ENCODE results near the gene MMEL1. TPM values are rescaled to one million over a fixed set of nuclear protein-coding genes. Genes with fewer than 3 reads are reported as not detected.
"Not testable (repeated sequence)": the region's sequence is repeated elsewhere in the genome, so short reads cannot be mapped to it uniquely, and the experiment has no call there.

The MMEL1 gene
- total RNA-seq, 1 experiment from 2014 or later = 0.46 TPM

DNA sequence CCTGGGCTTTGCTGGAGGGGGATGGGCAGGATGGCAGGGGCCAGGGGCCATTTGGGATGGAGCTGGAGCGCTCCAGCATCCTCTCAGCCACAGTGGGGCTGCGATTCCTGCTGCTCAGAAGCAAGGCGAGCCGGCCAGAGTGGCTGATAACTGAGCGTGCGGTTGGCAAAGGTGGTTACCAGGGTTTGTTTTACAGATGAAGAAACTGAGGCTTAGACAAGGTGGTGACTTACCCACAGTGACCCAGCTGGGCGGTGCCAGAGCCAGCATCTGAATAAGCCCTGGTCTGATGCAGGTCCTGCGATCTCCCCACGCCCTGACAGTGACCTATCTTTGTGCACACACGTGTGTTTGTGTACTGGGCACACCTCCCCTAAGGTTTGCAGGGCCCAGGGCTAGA lies 52.1 kb downstream of the MMEL1 start:
- H3K36me3 ChIP-seq (ENCODE audit: control insufficient read depth, insufficient read depth, low read length) = no peaks in the 10 kb centered on the region; the same call in 1 of the 2 replicates
- DNase-seq (ENCODE audit: low read depth, low spot score) (no peak), ATAC-seq (no peak)
- in situ Hi-C loops (cut with HindIII; ENCODE audit: low pct_unique_long_range_greater_than_20kb, low sequenced_read_pairs) (no loop called here), intact Hi-C loops (cut with micrococcal nuclease; ENCODE audit: unreplicated experiment) (no loop called here)
- H3K4me1 ChIP-seq (ENCODE audit: control insufficient read depth, insufficient read depth, low read length) = peaks cover 17% of the 10 kb centered on the region
- TF ChIP-seq, protein P1, sequence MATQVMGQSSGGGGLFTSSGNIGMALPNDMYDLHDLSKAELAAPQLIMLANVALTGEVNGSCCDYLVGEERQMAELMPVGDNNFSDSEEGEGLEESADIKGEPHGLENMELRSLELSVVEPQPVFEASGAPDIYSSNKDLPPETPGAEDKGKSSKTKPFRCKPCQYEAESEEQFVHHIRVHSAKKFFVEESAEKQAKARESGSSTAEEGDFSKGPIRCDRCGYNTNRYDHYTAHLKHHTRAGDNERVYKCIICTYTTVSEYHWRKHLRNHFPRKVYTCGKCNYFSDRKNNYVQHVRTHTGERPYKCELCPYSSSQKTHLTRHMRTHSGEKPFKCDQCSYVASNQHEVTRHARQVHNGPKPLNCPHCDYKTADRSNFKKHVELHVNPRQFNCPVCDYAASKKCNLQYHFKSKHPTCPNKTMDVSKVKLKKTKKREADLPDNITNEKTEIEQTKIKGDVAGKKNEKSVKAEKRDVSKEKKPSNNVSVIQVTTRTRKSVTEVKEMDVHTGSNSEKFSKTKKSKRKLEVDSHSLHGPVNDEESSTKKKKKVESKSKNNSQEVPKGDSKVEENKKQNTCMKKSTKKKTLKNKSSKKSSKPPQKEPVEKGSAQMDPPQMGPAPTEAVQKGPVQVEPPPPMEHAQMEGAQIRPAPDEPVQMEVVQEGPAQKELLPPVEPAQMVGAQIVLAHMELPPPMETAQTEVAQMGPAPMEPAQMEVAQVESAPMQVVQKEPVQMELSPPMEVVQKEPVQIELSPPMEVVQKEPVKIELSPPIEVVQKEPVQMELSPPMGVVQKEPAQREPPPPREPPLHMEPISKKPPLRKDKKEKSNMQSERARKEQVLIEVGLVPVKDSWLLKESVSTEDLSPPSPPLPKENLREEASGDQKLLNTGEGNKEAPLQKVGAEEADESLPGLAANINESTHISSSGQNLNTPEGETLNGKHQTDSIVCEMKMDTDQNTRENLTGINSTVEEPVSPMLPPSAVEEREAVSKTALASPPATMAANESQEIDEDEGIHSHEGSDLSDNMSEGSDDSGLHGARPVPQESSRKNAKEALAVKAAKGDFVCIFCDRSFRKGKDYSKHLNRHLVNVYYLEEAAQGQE (IDR thresholded peaks at IDR 0.05; ENCODE audit: insufficient read depth in 1 of 2, low read depth in 2 of 2, low read length in 1 of 2) = no peak
- TF ChIP-seq TCF7L2 (IDR thresholded peaks at IDR 0.05; ENCODE audit: low read depth, low read length) (no peak), SIN3A (IDR thresholded peaks at IDR 0.05; ENCODE audit: borderline replicate concordance, insufficient read depth, low read depth, low read length) (no peak), POLR2AphosphoS5 (IDR thresholded peaks at IDR 0.05; ENCODE audit: low read depth, low read length) (no peak)
- TF ChIP-seq, protein P2, sequence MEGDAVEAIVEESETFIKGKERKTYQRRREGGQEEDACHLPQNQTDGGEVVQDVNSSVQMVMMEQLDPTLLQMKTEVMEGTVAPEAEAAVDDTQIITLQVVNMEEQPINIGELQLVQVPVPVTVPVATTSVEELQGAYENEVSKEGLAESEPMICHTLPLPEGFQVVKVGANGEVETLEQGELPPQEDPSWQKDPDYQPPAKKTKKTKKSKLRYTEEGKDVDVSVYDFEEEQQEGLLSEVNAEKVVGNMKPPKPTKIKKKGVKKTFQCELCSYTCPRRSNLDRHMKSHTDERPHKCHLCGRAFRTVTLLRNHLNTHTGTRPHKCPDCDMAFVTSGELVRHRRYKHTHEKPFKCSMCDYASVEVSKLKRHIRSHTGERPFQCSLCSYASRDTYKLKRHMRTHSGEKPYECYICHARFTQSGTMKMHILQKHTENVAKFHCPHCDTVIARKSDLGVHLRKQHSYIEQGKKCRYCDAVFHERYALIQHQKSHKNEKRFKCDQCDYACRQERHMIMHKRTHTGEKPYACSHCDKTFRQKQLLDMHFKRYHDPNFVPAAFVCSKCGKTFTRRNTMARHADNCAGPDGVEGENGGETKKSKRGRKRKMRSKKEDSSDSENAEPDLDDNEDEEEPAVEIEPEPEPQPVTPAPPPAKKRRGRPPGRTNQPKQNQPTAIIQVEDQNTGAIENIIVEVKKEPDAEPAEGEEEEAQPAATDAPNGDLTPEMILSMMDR (IDR thresholded peaks at IDR 0.05) = no peak
- ChIA-PET CTCF (no interaction called here), POLR2A (interaction anchor here (0.7 kb wide), 1 partner anchor 11 kb away, joined by 3 read pairs; no protein-coding TSS in a partner anchor)
- no TSS peak for BruUV-seq (replicated peaks)
- no peaks in the 10 kb centered on the region for H3K9me3 ChIP-seq (ENCODE audit: control insufficient read depth, insufficient read depth, low read depth, low read length)
- no peak overlapping the region for H3K4me3 ChIP-seq (ENCODE audit: low read depth in 2 of 2, low read length in 2 of 2)
- H3K27ac ChIP-seq (ENCODE audit: low read length) = no peak overlapping the region
- H3K27me3 ChIP-seq (ENCODE audit: control insufficient read depth, insufficient read depth, low read length) = no peaks in the 10 kb centered on the region

DNA sequence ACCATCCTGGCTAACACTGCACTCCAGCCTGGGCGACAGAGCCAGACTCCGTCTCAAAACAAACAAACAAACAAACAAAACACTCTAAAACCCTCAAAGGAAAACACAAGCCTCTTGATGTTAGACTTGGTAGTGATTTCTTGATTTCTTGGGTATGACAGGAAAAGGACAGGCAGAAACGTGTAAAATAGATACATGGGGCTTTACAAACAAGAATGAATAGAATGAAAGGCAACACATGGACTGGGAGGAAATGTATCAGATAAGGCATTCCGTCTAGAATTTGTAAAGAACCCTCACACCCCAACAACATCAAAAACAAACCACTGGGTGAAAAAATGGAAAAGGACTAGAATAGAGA lies 54.1 kb downstream of the MMEL1 start:
- ChIA-PET CTCF (no interaction called here), POLR2A (no interaction called here)
- peaks cover 4% of the 10 kb centered on the region; the same call in 1 of the 2 replicates for H3K9me3 ChIP-seq (ENCODE audit: control insufficient read depth, insufficient read depth, low read depth, low read length)
- H3K36me3 ChIP-seq (ENCODE audit: control insufficient read depth, insufficient read depth, low read length) = no peaks in the 10 kb centered on the region
- BruUV-seq (replicated peaks) = no TSS peak
- peaks cover 7% of the 10 kb centered on the region for H3K4me1 ChIP-seq (ENCODE audit: control insufficient read depth, insufficient read depth, low read length)
- no peak for TF ChIP-seq POLR2AphosphoS5 (IDR thresholded peaks at IDR 0.05; ENCODE audit: low read depth, low read length)
- TF ChIP-seq, protein P2 (IDR thresholded peaks at IDR 0.05) = no peak
- intact Hi-C loops (cut with micrococcal nuclease; ENCODE audit: unreplicated experiment) = no loop called here
- ATAC-seq = no peak
- no peak for DNase-seq (ENCODE audit: low read depth, low spot score)
- no peaks in the 10 kb centered on the region for H3K27me3 ChIP-seq (ENCODE audit: control insufficient read depth, insufficient read depth, low read length)
- in situ Hi-C loops (cut with HindIII; ENCODE audit: low pct_unique_long_range_greater_than_20kb, low sequenced_read_pairs) = no loop called here
- H3K4me3 ChIP-seq (ENCODE audit: low read depth in 2 of 2, low read length in 2 of 2) = no peak overlapping the region
- H3K27ac ChIP-seq (ENCODE audit: low read length) = peak overlapping the region; percentile 3

DNA sequence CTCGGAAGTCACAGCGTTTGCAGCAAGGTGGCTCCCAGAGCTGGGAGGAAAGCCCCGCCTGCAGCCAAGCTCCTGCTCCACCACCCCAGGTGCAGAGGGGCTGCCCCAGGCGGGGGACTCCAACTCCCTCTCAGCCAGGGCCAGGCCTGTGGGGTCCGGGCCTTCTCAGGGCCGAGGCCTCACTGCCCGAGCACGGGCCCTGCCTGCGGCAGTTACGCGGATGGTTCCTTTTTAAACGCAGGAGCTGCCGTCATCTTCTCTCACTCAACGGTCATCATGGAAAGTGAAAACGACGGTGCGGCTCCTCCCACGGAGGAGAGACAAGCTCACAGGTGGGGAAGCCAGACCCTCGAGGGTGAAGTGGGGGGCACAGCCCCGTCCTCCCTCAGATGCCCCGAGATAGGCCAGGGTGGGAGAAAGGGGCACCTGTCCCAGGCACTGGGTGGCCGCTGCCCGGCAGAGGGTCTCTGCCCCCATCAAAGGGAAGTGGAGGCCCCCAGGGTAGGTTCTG lies 55.2 kb downstream of the MMEL1 start:
- not testable (repeated sequence) for ATAC-seq

More for the DNA sequence above, 55.2 kb downstream of the MMEL1 start:
- intact Hi-C loops (cut with micrococcal nuclease; ENCODE audit: unreplicated experiment); BruUV-seq (replicated peaks); H3K4me3 ChIP-seq (ENCODE audit: low read depth in 2 of 2, low read length in 2 of 2); CTCF ChIA-PET; DNase-seq (ENCODE audit: low read depth, low spot score); in situ Hi-C loops (cut with HindIII; ENCODE audit: low pct_unique_long_range_greater_than_20kb, low sequenced_read_pairs); H3K9me3 ChIP-seq (ENCODE audit: control insufficient read depth, insufficient read depth, low read depth, low read length); H3K4me1 ChIP-seq (ENCODE audit: control insufficient read depth, insufficient read depth, low read length); H3K27me3 ChIP-seq (ENCODE audit: control insufficient read depth, insufficient read depth, low read length); H3K36me3 ChIP-seq (ENCODE audit: control insufficient read depth, insufficient read depth, low read length); POLR2A ChIA-PET: not testable (repeated sequence)
- H3K27ac ChIP-seq (ENCODE audit: low read length) = peak overlapping the region; percentile 62; the same call in 1 of the 2 replicates

Data from Panc1 (cell line).